LoVo (cell line): ENCODE data around the gene INSIG2.

ENCODE experiments used
- DNase-seq: peaks from one replicate; pipeline ENCODE4 v3.0.0-alpha.2; 2016; ENCODE audit warnings: low spot score

The INSIG2 gene

GRCh38 chr2:118128826-118129225 lies 40.6 kb downstream of the INSIG2 start:
- DNase-seq, result no peak

- DNase-seq, result no peak
These were observed 42.1 kb downstream of the INSIG2 start for GRCh38 chr2:118130385-118130784.

GRCh38 chr2:118131771-118132170 lies 43.5 kb downstream of the INSIG2 start:
- DNase-seq, result no peak

DNA sequence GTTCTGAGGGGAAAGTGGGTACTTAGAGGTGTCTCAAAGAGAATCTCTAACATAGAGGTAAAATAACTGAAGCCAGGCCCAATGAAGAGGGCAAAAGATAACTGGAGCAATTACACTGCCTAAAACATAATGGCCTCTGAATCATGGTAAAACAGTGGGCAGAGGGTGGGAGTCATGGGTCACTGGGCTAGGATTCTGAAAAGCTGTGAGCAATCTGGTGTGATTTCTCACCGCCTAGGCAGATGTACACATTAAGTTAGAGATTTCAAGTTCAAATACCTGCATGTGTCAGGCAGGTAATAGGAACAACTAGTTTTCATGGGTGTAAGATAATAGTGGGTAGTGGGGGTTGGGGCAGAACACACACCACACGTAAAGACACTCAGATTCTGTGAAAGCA lies 45.6 kb downstream of the INSIG2 start:
- no peak for DNase-seq

GRCh38 chr2:118134650-118135049 lies 46.4 kb downstream of the INSIG2 start:
- no peak for DNase-seq

GRCh38 chr2:118145207-118145606 lies 56.9 kb downstream of the INSIG2 start:
- DNase-seq, result no peak

- DNase-seq, result no peak
These were observed 57.5 kb downstream of the INSIG2 start for GRCh38 chr2:118145806-118146205.

GRCh38 chr2:118146315-118147283 lies 58.3 kb downstream of the INSIG2 start:
- DNase-seq, result no peak

DNA sequence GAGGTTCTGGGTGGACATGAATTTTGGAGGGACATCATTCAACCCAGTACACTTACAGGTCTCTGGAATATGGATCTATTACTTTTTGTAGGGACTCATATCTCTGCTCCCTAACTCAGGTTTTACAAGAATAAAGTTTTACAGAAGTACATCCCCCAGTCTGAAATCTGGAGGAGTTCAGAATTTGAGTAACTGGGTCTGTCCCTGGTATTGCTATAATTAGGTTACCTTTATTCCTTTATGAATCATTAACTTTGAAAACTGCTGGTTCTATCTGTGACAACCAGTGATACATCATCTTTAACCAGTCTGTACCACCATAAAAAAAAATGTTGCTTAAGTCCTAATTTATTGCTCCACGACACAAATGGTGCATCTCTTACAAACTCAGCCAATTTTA lies 59.9 kb downstream of the INSIG2 start:
- no peak for DNase-seq

- no peak for DNase-seq
These were observed 60.5 kb downstream of the INSIG2 start for GRCh38 chr2:118148809-118149208.

GRCh38 chr2:118150294-118150693 lies 62.0 kb downstream of the INSIG2 start:
- no peak for DNase-seq

DNA sequence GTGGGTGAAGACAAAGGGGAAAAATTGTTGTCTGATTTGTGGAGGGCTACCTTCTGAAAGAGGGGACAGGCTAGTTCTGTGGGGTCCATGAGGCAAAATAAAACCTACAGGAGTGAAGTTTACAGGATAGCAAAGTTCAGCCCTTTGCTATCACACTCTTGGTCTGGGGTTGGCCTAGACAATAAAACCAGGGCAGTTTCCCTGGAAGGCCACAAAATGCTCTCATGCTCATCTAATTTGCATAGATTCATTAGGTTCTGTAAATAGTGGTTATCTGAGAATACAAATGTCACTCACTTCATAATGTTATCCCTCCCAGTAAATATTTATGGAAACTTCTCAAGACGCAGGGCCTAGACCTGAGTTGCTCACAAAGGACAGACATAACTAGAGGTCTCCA lies 63.6 kb downstream of the INSIG2 start:
- DNase-seq, result no peak

- DNase-seq, result no peak
These were observed 65.2 kb downstream of the INSIG2 start for GRCh38 chr2:118153433-118153832.

DNA sequence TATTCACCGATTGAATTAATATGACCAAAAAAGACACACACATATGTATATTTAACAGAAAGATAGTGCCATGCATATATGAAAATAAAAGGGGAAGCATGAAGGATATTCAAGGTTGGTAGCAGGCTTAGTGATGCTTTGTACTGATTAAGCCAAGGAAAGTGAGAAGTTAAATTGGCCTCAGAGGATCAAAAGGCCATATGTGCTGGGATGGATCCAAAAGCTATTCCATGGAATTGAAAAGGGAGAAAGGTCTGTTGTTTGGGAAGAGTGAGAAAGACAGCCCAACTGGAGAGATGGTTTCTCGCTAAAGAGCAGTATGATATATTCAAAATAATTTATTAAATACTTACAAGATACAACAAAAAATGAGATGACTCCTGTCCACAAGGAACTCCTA lies 65.9 kb downstream of the INSIG2 start:
- DNase-seq, result no peak
